RCC 7860 (cell line): Measurements from ENCODE around the gene LRP1.
A peak's percentile ranks its signal among the peaks of the same experiment; 100 is the strongest.
"Not testable (repeated sequence)": the region's sequence is repeated elsewhere in the genome, so short reads cannot be mapped to it uniquely, and the experiment has no call there.

Experiments used
- DNase-seq: peaks from one replicate; pipeline ENCODE4 v3.0.0-alpha.2; 2015; ENCODE audit warnings: low spot score
- FAIRE-seq: peaks from 2 replicates; lab custom pipeline; 2012; peaks lifted over from hg19 to GRCh38; lab: Jason Lieb, UNC

The LRP1 gene

GRCh38 chr12:57110104-57111030 is 17.9 kb upstream of the LRP1 start:
- FAIRE-seq (no peak), DNase-seq (peak; percentile 53)

- FAIRE-seq (no peak), DNase-seq (peak; percentile 70)
Measured at GRCh38 chr12:57111031-57111734, 17.1 kb upstream of the LRP1 start, which contains the start of gene STAT6. Gene STAT6 (minus strand): TSS chr12:57111362. CDS start chr12:57108278, 3,084 bp downstream.

- FAIRE-seq (no peak), DNase-seq (no peak)
Measured at GRCh38 chr12:57112492-57113294, 15.6 kb upstream of the LRP1 start.

GRCh38 chr12:57116580-57117281 is 11.6 kb upstream of the LRP1 start:
- DNase-seq (no peak), FAIRE-seq (no peak)

- DNase-seq (peak; percentile 76), FAIRE-seq (no peak)
Measured at GRCh38 chr12:57118711-57119271, 9.5 kb upstream of the LRP1 start.

- DNase-seq (no peak), FAIRE-seq (no peak)
Measured at GRCh38 chr12:57119294-57120085, 8.8 kb upstream of the LRP1 start.

- FAIRE-seq, DNase-seq: not testable (repeated sequence)
Measured at GRCh38 chr12:57120718-57121117, 7.6 kb upstream of the LRP1 start.

GRCh38 chr12:57123813-57124212 is 4.5 kb upstream of the LRP1 start:
- FAIRE-seq (no peak), DNase-seq (no peak)

- DNase-seq (peak; percentile 50), FAIRE-seq (no peak)
Measured at GRCh38 chr12:57124261-57124877, 3.9 kb upstream of the LRP1 start.

- no peak for DNase-seq
- no peak for FAIRE-seq
Measured at GRCh38 chr12:57126061-57126460, 2.2 kb upstream of the LRP1 start.

- DNase-seq: no peak
- FAIRE-seq: no peak
Measured at GRCh38 chr12:57126561-57126960, 1.7 kb upstream of the LRP1 start.

- FAIRE-seq (no peak), DNase-seq (peak; percentile 41)
Measured at GRCh38 chr12:57127101-57127725, 1.1 kb upstream of the LRP1 start.

- no peak for DNase-seq
- no peak for FAIRE-seq
Measured at GRCh38 chr12:57128519-57129247, 400 bp downstream of the LRP1 start.

- no peak for DNase-seq
- FAIRE-seq: no peak
Measured at GRCh38 chr12:57129321-57129842, 1.1 kb downstream of the LRP1 start.

- DNase-seq (no peak), FAIRE-seq (no peak)
Measured at GRCh38 chr12:57129889-57130288, 1.6 kb downstream of the LRP1 start.

GRCh38 chr12:57130941-57131340 is 2.7 kb downstream of the LRP1 start:
- DNase-seq (no peak), FAIRE-seq (no peak)

GRCh38 chr12:57131896-57132744 is 3.8 kb downstream of the LRP1 start:
- FAIRE-seq (no peak), DNase-seq (no peak)
